EL (cell line): ENCODE results near the gene APCDD1L.
A peak's percentile ranks its signal among the peaks of the same experiment; 100 is the strongest.
"Not testable (repeated sequence)": the region's sequence is repeated elsewhere in the genome, so short reads cannot be mapped to it uniquely, and the experiment has no call there.

ENCODE experiments used
- DNase-seq: peaks from one replicate; pipeline ENCODE4 v3.0.0-alpha.2; 2016

The APCDD1L gene

DNA sequence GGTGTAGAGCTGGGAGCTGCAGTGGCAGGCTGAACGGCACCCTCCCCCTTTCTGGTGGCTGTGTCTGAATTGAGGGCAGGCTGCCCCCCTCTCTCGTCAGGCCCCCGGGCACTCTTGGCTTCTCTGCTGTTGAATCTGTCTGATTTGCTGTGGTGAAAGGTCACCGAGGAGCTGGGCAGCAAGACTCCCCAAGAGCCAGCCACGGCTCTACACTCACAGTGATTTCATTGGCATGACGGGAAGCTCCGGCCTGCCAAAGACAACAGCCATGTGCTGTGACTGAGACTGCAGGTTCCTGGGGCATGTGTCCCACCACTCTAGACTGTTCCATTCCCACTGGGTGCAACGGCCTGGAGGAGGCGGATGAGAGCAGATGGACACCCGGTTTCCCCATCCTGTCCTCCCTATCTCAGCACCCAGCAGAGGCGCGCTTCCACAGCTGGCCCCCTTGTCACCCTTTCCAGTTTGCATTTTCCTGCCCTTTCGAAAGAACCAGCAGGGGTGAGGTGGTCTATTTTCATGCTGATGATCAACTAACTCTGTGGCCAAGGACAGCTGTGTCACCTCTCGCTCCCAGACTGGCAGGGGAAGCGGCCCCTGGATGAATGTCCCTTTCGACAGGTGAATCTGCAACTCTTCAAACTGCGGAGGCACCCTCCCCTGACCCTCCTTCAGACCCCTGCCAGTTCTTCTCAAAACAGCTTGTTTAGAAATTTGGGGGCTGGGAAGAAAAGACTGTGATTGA lies 2.2 kb downstream of the APCDD1L start:
- DNase-seq: no peak

DNA sequence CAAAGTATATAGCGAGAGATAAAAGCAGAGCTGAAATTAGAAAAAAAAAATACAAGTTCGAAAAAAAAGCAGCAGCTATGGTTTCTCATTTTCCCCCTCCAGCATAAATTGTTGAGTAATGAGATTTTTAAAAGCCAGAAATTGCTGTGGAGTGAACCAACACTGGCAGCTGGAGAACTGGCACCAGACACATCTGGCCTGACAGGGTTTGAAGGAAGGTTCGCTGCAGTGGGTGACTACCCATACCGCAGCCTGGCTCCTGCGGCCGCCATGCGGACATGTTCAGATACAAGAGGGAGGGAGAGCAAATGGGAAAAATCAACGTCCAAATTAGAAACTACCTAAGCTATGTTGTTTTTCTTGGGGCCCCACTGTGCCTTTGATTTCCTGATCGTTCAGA lies 3.3 kb downstream of the APCDD1L start:
- no peak for DNase-seq

DNA sequence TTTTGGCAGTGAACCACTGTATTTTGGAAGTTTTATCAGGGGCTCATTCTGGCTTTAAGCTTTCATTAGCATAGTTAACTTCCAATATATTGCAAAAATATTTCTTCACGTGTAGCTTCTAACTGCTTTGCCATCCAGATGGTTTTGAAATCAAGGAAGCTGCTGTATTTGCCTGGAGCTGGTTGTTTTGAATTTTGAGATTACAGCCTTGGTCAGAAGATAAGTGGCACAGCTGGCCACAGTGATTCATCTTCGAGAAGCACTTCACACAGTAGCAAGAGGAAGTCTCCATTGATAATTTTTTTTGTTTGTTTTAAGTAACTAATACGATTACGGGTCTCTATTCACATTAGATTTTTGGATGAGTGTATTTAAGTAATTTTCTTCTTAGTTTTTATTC lies 3.8 kb downstream of the APCDD1L start:
- peak; percentile 60 for DNase-seq

DNA sequence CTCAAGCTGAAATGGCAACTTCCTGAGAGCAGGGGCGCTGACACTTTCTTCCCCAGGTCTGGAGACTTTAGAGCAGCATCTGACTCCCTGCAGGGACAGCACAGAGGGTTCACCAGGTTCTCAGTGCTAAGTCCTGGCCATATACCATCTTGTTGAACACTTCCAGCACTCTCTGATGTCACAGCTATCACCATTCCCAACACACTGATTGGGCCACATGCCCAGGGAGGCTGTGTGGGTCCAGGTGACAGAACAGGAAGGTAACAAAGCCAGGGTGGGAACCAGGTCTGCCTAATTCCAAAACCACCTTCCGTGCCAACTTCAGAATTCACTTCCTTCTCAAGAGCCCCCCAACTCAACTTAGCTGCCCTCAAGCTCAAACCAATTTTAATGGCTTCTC lies 4.3 kb downstream of the APCDD1L start:
- no peak for DNase-seq

DNA sequence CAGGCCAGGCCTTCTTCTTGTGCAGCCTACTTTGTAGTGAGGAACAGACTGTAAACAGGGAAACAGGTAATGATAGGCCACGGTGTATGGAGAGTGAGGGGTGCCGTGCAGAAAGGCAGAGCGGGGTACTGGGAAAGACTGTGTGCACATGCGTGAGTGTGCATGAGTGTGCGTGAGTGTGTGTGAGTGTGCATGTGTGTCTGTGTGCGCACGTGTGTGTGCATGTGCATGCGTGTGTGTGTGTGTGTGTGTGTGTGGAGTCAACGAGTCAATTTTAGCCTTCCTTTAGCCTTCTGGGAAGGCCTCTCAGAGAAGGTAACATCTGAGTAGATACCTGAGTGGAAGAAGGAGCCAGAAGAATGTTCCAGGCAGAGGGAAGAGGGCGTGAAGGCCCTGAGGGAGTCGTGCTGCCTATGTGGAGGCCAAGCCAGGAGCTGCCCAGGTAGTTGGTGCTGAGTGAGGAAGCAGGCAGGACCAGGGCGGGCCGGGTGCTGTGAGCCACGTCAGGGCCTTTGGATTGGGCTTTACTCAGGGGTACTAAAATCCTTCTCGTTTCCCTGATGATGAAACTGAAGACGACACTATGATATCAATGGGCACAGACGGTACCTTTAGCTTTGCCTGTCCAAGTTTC lies 6.3 kb downstream of the APCDD1L start:
- no peak for DNase-seq

DNA sequence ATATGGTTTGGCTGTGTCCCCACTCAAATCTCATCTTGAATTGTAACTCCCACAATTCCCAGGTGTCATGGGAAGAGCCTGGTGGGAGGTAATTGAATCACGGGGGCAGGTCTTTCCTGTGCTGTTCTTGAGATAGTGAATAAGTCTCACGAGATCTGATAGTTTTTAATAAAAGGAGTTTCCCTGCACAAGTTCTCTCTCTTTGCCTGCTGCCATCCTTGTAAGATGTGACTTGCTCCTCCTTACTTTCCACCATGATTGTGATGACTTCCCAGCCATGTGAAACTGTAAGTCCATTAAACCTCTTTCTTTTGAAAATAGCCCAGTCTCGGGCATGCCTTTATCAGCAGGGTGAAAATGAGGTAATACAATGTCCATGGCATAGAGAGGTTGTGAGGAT lies 8.2 kb downstream of the APCDD1L start:
- DNase-seq: not testable (repeated sequence)

DNA sequence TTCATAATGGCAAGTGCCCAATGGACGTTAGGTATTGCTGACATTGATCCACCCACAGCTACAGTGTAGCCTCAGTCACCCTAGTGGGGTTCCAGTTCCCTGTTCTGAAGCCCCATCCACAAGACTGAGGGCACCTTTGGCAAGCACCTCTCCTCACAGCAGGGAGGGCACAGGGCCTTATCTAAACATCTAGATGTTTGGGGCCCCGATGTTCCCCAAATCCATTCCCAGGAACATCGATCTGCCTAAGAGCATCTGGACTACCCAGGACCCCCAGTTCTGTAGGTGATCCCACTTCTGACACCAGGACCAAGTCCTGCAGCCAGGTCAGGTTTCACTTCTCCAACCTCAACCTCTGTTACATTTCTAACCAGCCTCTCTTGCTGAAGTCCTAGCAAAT lies 10.6 kb downstream of the APCDD1L start:
- DNase-seq: no peak

DNA sequence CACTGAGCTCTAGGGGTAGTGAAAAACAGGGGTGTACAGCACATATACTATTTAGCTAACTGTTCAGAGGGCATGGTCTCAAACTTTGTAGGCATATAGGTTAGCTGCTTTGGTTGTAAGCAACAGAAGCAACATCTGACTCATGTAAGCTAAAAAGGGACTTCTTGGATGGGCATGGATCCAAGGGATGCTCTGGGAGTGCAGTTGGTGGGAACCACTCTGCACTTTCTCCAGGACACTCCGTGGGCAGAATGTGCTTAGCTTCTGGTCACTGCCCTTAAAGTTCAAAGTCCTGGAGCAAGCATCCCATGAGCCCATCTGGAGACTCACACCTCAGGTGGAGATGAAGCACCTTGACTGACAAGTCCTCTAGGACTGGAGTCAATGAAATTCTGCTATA lies 11.5 kb downstream of the APCDD1L start:
- DNase-seq: no peak

DNA sequence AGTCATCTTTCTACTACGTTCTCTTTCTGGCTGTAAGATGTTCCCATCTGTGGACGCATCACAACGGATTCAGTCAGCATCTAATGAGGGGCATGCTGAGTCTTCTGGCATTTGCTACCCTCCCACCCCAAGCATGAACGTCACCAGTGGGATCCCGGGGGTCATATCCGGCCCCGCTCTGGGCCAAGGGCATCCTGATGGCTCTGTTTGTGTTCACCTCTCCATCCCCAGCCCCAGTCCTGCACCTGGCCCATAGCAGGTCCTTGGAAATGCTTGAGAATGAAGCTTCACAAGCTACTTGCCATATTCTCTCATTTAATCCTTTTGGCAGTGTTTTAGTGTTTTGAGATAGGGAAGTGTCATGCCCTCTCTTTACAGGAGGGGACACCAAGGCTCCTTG lies 14.9 kb downstream of the APCDD1L start:
- DNase-seq: no peak

DNA sequence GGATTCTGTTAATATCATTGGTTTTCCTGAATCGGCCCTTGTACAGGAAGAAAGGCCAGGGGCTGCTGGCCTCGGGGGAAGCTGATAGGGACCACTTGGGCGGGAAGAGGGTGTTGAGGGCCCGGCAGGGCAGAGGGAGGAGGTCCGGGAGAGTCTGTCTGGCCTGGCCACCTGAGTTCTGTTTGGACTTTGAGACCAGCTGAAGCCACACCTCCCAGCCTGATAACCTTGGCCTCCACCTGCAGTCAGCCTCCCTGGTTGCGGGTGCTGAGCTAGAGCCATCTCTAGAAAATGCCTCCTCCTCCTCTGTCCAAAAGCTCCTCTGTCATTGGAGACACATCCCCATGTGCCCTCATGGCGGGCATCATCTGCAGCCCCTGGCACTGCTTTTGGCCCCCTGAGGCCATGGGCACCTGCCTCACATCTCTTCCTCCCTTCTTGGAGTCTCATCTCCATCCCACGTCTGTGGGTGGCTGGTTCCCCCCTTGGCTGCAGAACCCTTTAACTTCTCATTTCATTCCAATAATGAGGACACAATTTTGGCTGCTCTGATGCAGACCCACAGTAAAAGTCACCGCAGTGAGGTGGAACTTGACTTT lies 16.6 kb downstream of the APCDD1L start:
- DNase-seq: no peak

DNA sequence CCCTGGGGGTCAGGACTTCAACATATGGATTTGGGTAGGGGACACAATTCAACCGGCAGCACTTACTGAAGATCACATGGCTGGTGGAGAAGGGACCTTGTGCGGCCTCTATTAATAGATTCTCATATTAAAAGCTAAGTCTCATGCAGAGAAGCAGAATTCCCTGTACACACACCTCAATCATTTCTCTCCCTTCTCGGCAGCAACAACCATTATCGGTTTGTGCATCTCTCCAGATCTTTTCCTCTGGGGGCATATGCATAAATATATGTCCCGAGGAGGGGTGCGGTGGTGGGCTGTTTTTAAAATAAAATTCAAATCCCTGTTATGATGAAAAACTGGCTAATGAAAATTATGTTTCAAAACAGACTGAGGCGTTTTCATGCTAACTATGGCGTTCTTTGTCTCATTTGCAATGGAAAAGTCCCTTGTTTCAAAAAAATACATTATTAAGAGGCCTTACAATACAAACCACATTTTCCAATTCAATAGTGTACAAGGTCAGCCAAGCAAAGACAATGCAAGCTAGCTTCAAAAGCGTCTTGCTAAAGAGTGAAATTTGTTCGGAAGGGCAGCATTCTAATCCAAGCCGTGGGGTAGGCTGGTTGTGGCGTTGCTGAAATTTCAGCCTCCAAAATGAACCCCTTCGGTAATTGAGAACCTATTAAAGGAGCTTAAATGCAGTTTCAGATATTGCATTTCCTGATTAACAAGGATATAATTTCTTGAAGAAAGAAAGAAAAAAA lies 17.3 kb downstream of the APCDD1L start:
- DNase-seq: no peak

DNA sequence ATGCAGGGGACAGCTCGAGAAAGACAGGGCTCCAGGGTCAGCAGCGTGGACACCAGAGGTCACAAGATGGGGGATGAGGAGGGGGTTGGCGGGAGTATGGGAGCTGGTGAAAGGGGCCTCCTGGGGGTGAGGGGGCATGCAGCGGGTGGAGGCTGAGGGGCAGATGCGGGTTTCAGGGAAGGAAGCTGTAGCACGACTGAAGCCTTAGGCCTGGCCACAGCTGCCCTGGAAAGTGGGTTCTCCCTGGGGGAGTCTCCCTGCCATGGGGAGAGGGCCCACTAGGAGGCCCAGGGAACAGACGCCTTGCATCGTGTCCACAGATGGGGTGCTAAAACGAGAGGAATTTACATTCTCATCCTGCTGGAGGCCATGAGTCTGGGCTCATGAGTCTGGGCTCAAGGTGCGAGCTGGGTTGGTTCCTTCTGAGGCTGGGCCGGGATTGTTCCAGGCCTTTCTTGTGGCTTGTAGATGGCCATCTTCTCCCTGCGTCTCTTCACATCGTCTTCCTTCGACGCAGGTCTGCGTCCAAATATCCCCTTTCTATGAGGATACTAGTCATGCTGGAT lies 18.0 kb downstream of the APCDD1L start:
- DNase-seq: no peak

DNA sequence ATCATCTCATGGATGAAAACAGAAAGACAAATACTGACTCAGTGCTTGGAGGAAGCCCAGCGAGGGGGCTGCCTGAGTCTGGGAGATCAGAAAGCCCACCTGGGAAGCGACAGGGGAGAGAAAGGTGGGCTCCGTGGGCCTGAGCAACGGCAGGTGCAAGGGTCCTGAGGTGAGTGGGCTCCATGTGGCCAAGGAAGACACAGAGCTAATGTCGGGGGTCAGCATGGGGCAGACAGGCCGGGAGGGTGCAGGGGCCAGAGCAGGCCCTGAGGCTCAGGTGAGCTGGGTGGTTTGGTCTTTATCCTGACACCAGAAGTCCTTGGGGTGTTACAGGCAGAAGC lies 18.8 kb downstream of the APCDD1L start:
- no peak for DNase-seq

DNA sequence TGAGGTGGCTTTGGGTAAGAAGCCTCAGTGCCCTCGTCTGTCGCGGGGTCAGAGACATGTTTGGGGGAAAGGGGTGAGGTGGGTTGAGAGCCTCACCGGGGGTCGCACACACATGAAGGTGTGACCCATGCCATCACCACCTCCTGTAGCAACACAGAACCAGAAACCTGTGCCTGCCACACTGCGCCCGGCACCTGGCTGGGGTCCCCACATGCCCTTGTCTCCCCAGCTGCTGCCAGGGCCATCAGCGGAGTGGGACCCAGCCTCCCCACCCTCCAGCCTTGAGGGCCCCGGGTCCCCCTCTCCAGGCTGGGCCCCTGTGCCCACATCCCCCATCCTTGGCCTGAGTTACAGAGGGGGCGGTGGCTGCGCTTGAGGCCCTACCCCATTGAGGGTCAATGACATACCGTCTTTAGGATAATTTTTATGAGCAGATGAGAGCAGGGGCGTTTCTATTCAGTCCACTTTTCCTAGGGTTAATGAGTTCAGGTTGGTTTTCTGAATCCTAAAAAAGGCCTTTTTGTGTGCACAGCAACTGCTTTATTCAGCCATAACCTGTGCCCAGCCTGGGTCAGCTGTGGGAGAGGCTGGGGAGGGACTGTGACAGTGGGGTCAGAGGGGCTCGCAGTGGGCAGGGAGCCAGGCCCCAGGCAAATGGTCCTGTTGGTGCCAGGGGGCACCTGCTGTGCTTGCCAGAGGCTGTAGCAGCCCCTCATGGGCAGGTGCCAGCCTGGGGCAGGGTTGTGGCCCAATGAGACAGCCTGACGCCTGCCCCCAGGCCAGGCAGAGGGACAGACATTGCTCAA lies 19.4 kb downstream of the APCDD1L start:
- DNase-seq: no peak

DNA sequence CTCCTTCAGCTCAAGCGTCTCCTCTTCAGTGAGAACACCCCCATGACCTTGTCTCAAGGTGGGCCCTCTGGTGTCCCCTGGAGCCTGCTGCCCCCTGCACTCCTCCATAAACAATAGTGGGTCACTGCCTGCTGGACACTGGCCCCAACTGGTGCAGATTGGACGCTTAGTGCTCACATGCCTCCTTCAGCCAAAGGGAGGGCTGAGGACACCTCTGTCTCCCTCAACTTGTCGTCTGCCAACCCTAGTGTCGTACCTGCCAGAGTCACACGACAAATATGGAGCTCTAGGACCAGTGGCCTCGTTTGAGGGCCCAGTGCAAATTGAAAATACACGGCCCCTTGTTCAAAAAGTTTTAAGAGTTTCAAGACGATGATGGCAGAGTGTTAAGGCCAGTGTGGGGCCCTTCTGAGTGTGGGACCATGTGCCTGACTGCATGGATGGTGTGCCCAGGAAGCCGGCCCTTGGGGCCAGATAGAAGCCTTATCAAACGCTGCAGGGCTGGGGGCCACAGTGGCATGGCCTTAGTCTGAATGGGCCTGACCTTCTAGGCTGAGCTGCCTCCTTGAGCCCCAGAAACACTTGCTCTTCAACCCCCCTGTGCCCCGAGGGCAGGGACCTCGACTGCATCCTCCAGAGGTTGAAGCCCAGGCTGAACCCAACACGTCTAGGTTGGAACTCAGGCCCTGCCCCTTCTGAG lies 20.1 kb downstream of the APCDD1L start:
- DNase-seq: no peak

DNA sequence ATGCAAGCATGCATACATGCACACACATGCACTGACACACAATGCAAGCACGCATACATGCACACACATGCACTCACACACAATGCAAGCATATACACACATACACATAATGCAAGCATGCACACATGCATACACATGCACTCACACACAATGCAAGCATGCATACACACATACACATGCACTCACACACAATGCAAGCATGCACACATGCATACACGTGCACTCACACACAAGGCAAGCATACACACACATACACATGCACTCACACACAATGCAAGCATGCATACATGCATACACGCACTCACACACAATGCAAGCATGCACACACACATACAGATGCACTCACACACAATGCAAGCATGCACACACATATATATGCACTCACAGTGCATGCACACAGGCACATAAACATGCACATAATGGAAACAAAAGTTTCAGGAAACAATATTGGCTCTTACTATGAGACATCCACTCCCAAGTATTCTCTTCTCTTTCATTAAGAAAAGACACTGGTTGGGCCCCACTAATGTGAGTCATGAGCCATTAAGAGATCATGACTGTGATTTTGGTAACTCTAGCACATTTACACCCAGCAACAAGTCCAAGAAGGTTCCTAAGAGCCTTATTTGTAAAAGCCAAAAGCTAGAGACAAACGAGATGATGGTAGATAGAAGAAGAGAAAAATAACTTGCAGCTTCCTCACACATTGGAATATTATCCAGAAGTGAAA lies 22.2 kb downstream of the APCDD1L start:
- DNase-seq: no peak

DNA sequence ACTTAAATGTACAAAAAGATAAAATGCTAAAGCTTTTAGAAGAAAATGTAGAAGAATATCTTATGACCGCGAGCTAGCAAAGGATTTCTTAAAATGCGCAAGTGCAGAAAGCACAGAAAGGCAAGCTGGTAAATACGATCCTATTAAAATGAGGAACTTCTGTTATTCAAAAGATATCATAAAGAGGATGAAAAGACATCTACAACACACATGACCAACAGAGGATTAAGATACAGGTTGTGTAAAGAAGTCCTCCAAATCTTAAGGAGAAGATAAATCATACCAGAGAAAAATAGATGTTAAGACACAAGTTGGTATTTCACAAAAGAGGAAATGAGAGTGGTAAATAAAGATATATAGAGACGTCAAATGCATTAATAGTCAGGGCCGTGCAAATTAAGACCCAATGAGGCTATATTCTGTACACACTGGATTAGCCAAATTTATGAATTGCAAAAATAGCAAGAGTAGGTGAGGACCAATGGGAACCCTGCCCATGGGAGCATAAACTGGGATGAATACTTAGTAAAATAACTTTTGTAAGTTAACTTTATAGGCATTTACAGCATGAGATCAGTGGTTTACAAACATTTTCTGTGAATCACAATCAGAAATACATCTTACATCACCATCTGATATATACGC lies 23.0 kb downstream of the APCDD1L start:
- no peak for DNase-seq

DNA sequence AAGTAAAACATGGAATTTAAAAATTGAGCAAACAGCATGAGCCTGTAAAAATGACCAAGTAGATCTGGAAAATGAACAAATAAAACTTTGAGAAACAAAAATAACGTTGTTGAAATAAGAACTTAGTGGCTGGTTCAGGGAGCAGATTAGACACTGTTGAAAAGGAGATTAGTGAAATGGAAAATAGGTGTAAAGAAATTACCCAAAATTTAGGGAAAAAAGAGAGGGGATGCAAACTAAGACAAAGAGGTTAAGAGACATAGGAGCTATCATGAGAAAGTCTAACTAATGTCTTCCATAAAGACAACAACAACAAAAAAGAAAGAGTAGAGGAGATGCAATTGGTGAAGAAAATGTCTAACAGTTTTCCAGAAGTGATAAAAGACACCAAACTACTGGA lies 29.0 kb downstream of the APCDD1L start:
- no peak for DNase-seq

DNA sequence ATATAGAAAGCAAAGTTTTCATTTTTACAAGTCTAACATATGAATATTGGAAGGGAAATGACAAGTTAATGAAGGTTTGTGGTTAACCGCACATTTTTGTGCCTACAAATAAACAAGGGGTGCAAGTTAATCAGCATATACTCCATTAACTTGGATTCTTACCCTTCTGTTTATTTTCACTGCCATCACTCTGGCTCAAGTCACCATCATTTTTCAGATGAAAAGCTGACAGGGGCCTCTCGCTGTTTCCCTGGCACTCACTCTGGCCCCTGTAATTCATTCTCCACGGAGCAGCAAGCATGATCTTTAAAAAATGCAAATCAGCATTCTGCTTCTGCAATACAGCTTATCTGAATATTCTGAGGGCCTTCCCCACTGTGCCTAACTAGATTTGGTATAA lies 29.8 kb downstream of the APCDD1L start:
- no peak for DNase-seq

DNA sequence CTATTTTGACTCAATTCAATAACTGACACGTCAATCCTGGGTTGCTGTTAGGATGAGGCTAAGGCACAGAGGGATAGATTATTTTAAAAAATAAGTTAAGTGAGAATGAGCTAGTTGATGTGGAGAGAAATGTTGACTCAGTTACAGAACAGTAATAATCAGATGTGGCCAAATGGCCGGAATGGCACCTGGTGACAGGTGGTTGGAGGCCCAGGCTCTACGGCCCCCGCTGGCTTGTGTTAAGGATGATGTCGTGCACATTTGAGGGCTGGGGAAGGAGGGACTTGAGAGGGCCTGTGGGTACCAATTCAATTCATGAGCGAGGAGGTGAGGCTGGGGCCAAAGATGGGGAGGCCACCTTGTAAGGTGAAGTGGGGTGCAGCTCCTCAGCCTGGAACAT lies 31.7 kb downstream of the APCDD1L start:
- no peak for DNase-seq

DNA sequence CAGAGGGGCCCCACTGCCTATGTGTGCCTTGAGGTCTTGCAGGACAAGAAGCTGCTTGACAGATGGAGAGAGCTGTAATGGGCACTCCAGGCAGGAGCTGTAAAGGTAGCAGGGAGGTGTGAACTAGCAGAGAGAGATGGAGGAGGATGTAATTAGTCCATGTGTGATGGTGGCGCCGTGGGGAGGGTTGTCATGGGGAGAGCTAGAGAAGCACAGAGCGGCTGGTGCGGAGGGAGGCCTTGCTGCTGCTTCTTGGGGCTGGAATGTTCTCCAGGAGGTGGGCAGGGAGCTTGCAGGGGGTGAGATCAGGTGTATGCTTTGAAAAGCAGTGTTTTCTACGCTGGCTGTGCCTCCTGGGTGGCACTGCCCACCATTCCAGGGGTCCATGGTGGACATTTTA lies 32.1 kb downstream of the APCDD1L start:
- no peak for DNase-seq
